GM19240 (cell line): ENCODE results near the gene GAPDH.
"Not testable (repeated sequence)": the region's sequence is repeated elsewhere in the genome, so short reads cannot be mapped to it uniquely, and the experiment has no call there.

Experiments
- DNase-seq: peaks from one replicate; pipeline ENCODE4 v3.0.0; 2011; ENCODE audit warnings: low spot score; ENCODE audit not compliant: insufficient read length

The GAPDH gene

GRCh38 chr12:6528539-6529235, 5.6 kb upstream of the GAPDH start:
- no peak for DNase-seq

- DNase-seq, result no peak
Measured at GRCh38 chr12:6529291-6529737, 5.0 kb upstream of the GAPDH start.

- DNase-seq, result no peak
Measured at GRCh38 chr12:6530576-6531260, 3.6 kb upstream of the GAPDH start.

GRCh38 chr12:6532051-6532926, 2.0 kb upstream of the GAPDH start:
- DNase-seq, result no peak

GRCh38 chr12:6532927-6533652, 1.2 kb upstream of the GAPDH start:
- no peak for DNase-seq

- DNase-seq, result no peak
Measured at GRCh38 chr12:6533653-6533922, 729 bp upstream of the GAPDH start.

- DNase-seq, result no peak
Measured at GRCh38 chr12:6534695-6534944, 303 bp downstream of the GAPDH start.

- no peak for DNase-seq
Measured at GRCh38 chr12:6534945-6535696, 804 bp downstream of the GAPDH start.

GRCh38 chr12:6535697-6535946, 1.3 kb downstream of the GAPDH start:
- no peak for DNase-seq

GRCh38 chr12:6535960-6536847, 1.9 kb downstream of the GAPDH start:
- DNase-seq, result no peak

GRCh38 chr12:6536894-6537579, 2.7 kb downstream of the GAPDH start:
- no peak for DNase-seq

GRCh38 chr12:6537580-6538419, 3.5 kb downstream of the GAPDH start:
- DNase-seq, result not testable (repeated sequence)

- DNase-seq, result no peak
Measured at GRCh38 chr12:6538420-6539313, 4.3 kb downstream of the GAPDH start.

GRCh38 chr12:6539314-6539682, 5.0 kb downstream of the GAPDH start:
- no peak for DNase-seq

- no peak for DNase-seq
Measured at GRCh38 chr12:6539707-6540134, 5.4 kb downstream of the GAPDH start.

GRCh38 chr12:6540181-6540877, 6.0 kb downstream of the GAPDH start:
- no peak for DNase-seq

GRCh38 chr12:6541371-6542165, 7.3 kb downstream of the GAPDH start:
- DNase-seq, result no peak
